DND-41 (cell line): ENCODE data around the gene LRRC27.

Experiments used
- ATAC-seq: fragments of 200-7000 bp; cut with Tn5 transposase; 3 replicates; pipeline ENCODE4 v1.9.1; 2021; ENCODE audit warnings: low read depth; ENCODE audit not compliant: insufficient read depth
- DNase-seq: peaks from one replicate; pipeline ENCODE4 v3.0.0-alpha.2; 2020
- H2AFZ ChIP-seq: 2 replicates; pipeline ENCODE4 v1.6.0; 2012; ENCODE audit warnings: low read depth, low read length
- H3K27ac ChIP-seq: 2 replicates; pipeline ENCODE4 v1.5.1; 2012; ENCODE audit warnings: low read length, inconsistent platforms
- H3K27me3 ChIP-seq: fragments of 200-600 bp; sonication (generic); 2 replicates; pipeline ENCODE4 v1.6.0; 2012; ENCODE audit warnings: low read length, mild to moderate bottlenecking, inconsistent platforms; ENCODE audit not compliant: insufficient read depth, poor library complexity
- H3K36me3 ChIP-seq: 2 replicates; pipeline ENCODE4 v1.5.1; 2012; ENCODE audit warnings: low read length, inconsistent platforms; ENCODE audit not compliant: insufficient read depth
- H3K4me1 ChIP-seq: 2 replicates; pipeline ENCODE4 v1.5.1; 2012; ENCODE audit warnings: mild to moderate bottlenecking, low read length; ENCODE audit not compliant: insufficient read depth
- H3K4me2 ChIP-seq: 2 replicates; pipeline ENCODE4 v1.6.0; 2012; ENCODE audit warnings: mild to moderate bottlenecking, moderate library complexity, low read length, inconsistent platforms; ENCODE audit not compliant: insufficient read depth
- H3K4me3 ChIP-seq, 2 experiments: fragments of 200-600 bp in 1 of 2; shearing (Covaris generic) in 1 of 2; 2 replicates each; pipeline ENCODE4 v1.5.1; 2012 to 2016; ENCODE audit warnings: inconsistent platforms in 2 of 2, low read length in 2 of 2, mild to moderate bottlenecking in 2 of 2, low read depth in 1 of 2, moderate library complexity in 1 of 2
- H3K79me2 ChIP-seq: 2 replicates; pipeline ENCODE4 v1.6.0; 2012; ENCODE audit warnings: low read length, inconsistent platforms; ENCODE audit not compliant: insufficient read depth
- H3K9ac ChIP-seq: 2 replicates; pipeline ENCODE4 v1.6.0; 2012; ENCODE audit warnings: low read depth, mild to moderate bottlenecking, inconsistent platforms, low read length, moderate library complexity
- H3K9me3 ChIP-seq: 2 replicates; pipeline ENCODE4 v1.5.1; 2012; ENCODE audit warnings: low read length, moderate library complexity, mild to moderate bottlenecking, inconsistent platforms; ENCODE audit not compliant: insufficient read depth, severe bottlenecking
- H4K20me1 ChIP-seq: 2 replicates; pipeline ENCODE4 v1.6.0; 2012; ENCODE audit warnings: low read length; ENCODE audit not compliant: insufficient read depth
- CTCF ChIP-seq: IDR thresholded peaks from 2 replicates; pipeline ENCODE4 v1.5.1; 2012; ENCODE audit warnings: borderline replicate concordance, low read length, moderate library complexity, mild to moderate bottlenecking; ENCODE audit not compliant: poor library complexity, severe bottlenecking; ENCODE audit errors: extremely low read depth
- EZH2 ChIP-seq: IDR thresholded peaks from 3 replicates; pipeline ENCODE4 v1.6.1; 2012; ENCODE audit warnings: borderline replicate concordance, low read depth, mild to moderate bottlenecking, moderate library complexity, low read length, inconsistent platforms; ENCODE audit not compliant: severe bottlenecking

The LRRC27 gene

GRCh38 chr10:132292287-132293200, 39.4 kb upstream of the LRRC27 start:
- Histone ChIP-seq H3K36me3 (no peaks in the 10 kb centered on the region), H3K27ac (no peak overlapping the region), H3K9ac (no peak overlapping the region), H4K20me1 (peaks cover 14% of the 10 kb centered on the region; the same call in 1 of the 2 replicates), H2AFZ (no peak overlapping the region), H3K79me2 (no peaks in the 10 kb centered on the region), H3K9me3 (no peaks in the 10 kb centered on the region), H3K4me1 (peaks cover 9% of the 10 kb centered on the region; the same call in 1 of the 2 replicates), H3K4me3 (no peak overlapping the region), H3K27me3 (no peaks in the 10 kb centered on the region), H3K4me2 (no peak overlapping the region)
- no peak for ATAC-seq
- TF ChIP-seq EZH2, result no peak
- TF ChIP-seq CTCF, result no peak
- no peak for DNase-seq

GRCh38 chr10:132293201-132293812, 38.7 kb upstream of the LRRC27 start:
- TF ChIP-seq EZH2 (no peak), CTCF (no peak)

GRCh38 chr10:132293813-132294520, 38.0 kb upstream of the LRRC27 start:
- H4K20me1 ChIP-seq, result peaks cover 14% of the 10 kb centered on the region; the same call in 1 of the 2 replicates
- DNase-seq (no peak), ATAC-seq (no peak)
- no peak overlapping the region for H2AFZ ChIP-seq
- H3K27me3 ChIP-seq, result no peaks in the 10 kb centered on the region
- no peaks in the 10 kb centered on the region for H3K9me3 ChIP-seq
- H3K27ac ChIP-seq, result no peak overlapping the region
- TF ChIP-seq CTCF (no peak), EZH2 (no peak)
- no peak overlapping the region for H3K4me2 ChIP-seq
- peaks cover 13% of the 10 kb centered on the region; the same call in 1 of the 2 replicates for H3K4me1 ChIP-seq
- no peaks in the 10 kb centered on the region for H3K79me2 ChIP-seq
- H3K9ac ChIP-seq, result no peak overlapping the region
- H3K36me3 ChIP-seq, result no peaks in the 10 kb centered on the region
- H3K4me3 ChIP-seq, result no peak overlapping the region

More at GRCh38 chr10:132293201-132293812, 38.7 kb upstream of the LRRC27 start:
- no peaks in the 10 kb centered on the region for H3K9me3 ChIP-seq
- no peaks in the 10 kb centered on the region for H3K36me3 ChIP-seq
- peaks cover 14% of the 10 kb centered on the region; the same call in 1 of the 2 replicates for H4K20me1 ChIP-seq
- H3K27ac ChIP-seq, result no peak overlapping the region
- DNase-seq, result no peak
- H3K4me1 ChIP-seq, result peaks cover 13% of the 10 kb centered on the region; the same call in 1 of the 2 replicates
- no peak overlapping the region for H3K4me3 ChIP-seq
- ATAC-seq, result no peak
- no peak overlapping the region for H2AFZ ChIP-seq
- H3K79me2 ChIP-seq, result no peaks in the 10 kb centered on the region
- H3K4me2 ChIP-seq, result no peak overlapping the region
- no peak overlapping the region for H3K9ac ChIP-seq
- H3K27me3 ChIP-seq, result no peaks in the 10 kb centered on the region
